RWPE2 (cell line): Measurements from ENCODE around the gene CTAG2.

Experiments
- ATAC-seq: fragments of 200-7000 bp; cut with Tn5 transposase; 3 replicates; pipeline ENCODE4 v1.9.1; 2021; ENCODE audit warnings: low read depth
- DNase-seq: peaks from one replicate; pipeline ENCODE4 v3.0.0-alpha.2; 2020; ENCODE audit warnings: low spot score
- H3K27ac ChIP-seq: fragments of 450-650 bp; 2 replicates; pipeline ENCODE4 v1.5.1; 2017; ENCODE audit warnings: mild to moderate bottlenecking; ENCODE audit not compliant: poor library complexity, severe bottlenecking
- H3K27me3 ChIP-seq: fragments of 250-450 bp; sonication (Bioruptor Pico); 2 replicates; pipeline ENCODE4 v1.5.1; 2021; ENCODE audit warnings: mild to moderate bottlenecking, moderate library complexity; ENCODE audit not compliant: insufficient read depth, poor library complexity, severe bottlenecking
- H3K36me3 ChIP-seq: fragments of 250-450 bp; sonication (Bioruptor Pico); 2 replicates; pipeline ENCODE4 v1.5.1; 2020; ENCODE audit warnings: low read depth, mild to moderate bottlenecking, moderate library complexity
- H3K4me1 ChIP-seq: fragments of 250-450 bp; sonication (Bioruptor Pico); 2 replicates; pipeline ENCODE4 v1.5.1; 2021; ENCODE audit warnings: mild to moderate bottlenecking, moderate library complexity; ENCODE audit not compliant: insufficient read depth, poor library complexity, severe bottlenecking
- H3K4me3 ChIP-seq: fragments of 250-450 bp; sonication (Bioruptor Pico); 2 replicates; pipeline ENCODE4 v1.5.1; 2021; ENCODE audit warnings: mild to moderate bottlenecking, moderate library complexity; ENCODE audit not compliant: severe bottlenecking
- H3K9me3 ChIP-seq: fragments of 250-450 bp; sonication (Bioruptor Pico); 2 replicates; pipeline ENCODE4 v1.5.1; 2021; ENCODE audit warnings: mild to moderate bottlenecking, moderate library complexity; ENCODE audit not compliant: severe bottlenecking
- CTCF ChIP-seq: fragments of 450-650 bp; IDR thresholded peaks from one replicate; pipeline ENCODE4 v1.5.1; 2017; ENCODE audit warnings: mild to moderate bottlenecking, moderate library complexity; ENCODE audit not compliant: poor library complexity, severe bottlenecking

CTAG2 gene

GRCh38 chrX:154607370-154607769, 46.0 kb downstream of the CTAG2 start:
- Histone ChIP-seq H3K4me3 (no peak overlapping the region), H3K27me3 (no peaks in the 10 kb centered on the region), H3K27ac (no peak overlapping the region), H3K4me1 (peaks cover 14% of the 10 kb centered on the region), H3K9me3 (no peaks in the 10 kb centered on the region), H3K36me3 (no peaks in the 10 kb centered on the region)
- no peak for ATAC-seq
- no peak for DNase-seq
- no peak for TF ChIP-seq CTCF

- ATAC-seq (no peak), DNase-seq (no peak)
- Histone ChIP-seq H3K27ac (no peak overlapping the region), H3K27me3 (no peaks in the 10 kb centered on the region), H3K4me1 (peaks cover 26% of the 10 kb centered on the region), H3K36me3 (no peaks in the 10 kb centered on the region), H3K9me3 (no peaks in the 10 kb centered on the region), H3K4me3 (no peak overlapping the region)
- no peak for TF ChIP-seq CTCF
Measured at GRCh38 chrX:154605566-154605965, 47.8 kb downstream of the CTAG2 start.

GRCh38 chrX:154603438-154604430, 49.6 kb downstream of the CTAG2 start:
- Histone ChIP-seq H3K4me3 (no peak overlapping the region), H3K27me3 (no peaks in the 10 kb centered on the region), H3K27ac (peak overlapping the region; percentile 89), H3K36me3 (no peaks in the 10 kb centered on the region), H3K9me3 (no peaks in the 10 kb centered on the region), H3K4me1 (peaks cover 33% of the 10 kb centered on the region)
- ATAC-seq, result peak; percentile 82
- peak; percentile 77 for DNase-seq
- TF ChIP-seq CTCF, result no peak

GRCh38 chrX:154602766-154603437, 50.5 kb downstream of the CTAG2 start:
- ATAC-seq (no peak), DNase-seq (no peak)
- TF ChIP-seq CTCF, result no peak
- Histone ChIP-seq H3K4me1 (peaks cover 33% of the 10 kb centered on the region), H3K4me3 (no peak overlapping the region), H3K9me3 (no peaks in the 10 kb centered on the region), H3K27me3 (no peaks in the 10 kb centered on the region), H3K27ac (peak overlapping the region; percentile 89), H3K36me3 (no peaks in the 10 kb centered on the region)
